ENCODE data around the gene SLC47A1. TPM values are rescaled to one million over a fixed set of nuclear protein-coding genes. Genes with fewer than 3 reads are reported as not detected.

Gene SLC47A1
- total RNA-seq (10 to 100 TPM; 34.9 to 69.2 TPM), polyA plus RNA-seq (10 to 100 TPM; 34.8 to 39.5 TPM)

- peak; percentile 58 for DNase-seq (ENCODE audit: low spot score)
- H3K27ac ChIP-seq (ENCODE audit: low read depth in 1 of 2, low read length in 2 of 2): peak within 1 kb of the TSS; percentile 93 to 96
- WGBS: 1% methylated on average over 87 of the region's 87 CpGs
Observed at GRCh38 chr17:19533718-19534561, at the start of gene SLC47A1. SLC47A1 (plus strand) TSS chr17:19533854; CDS start chr17:19533940, 86 bp downstream.

More at GRCh38 chr17:19533718-19534561, at the start of gene SLC47A1:
- TF ChIP-seq CTCF (IDR thresholded peaks at IDR 0.05; ENCODE audit: low read depth, low read length, missing input control) (no peak), NR2F2 (IDR thresholded peaks at IDR 0.05) (no peak), HNF4A (conservative IDR thresholded peaks at IDR 0.05) (peak; percentile 63 to 70), FOXA1 (IDR thresholded peaks at IDR 0.05) (no peak), YY1 (IDR thresholded peaks at IDR 0.05) (peak; percentile 49), EGR1 (IDR thresholded peaks at IDR 0.05; ENCODE audit: low read depth in 2 of 2) (no peak), REST (IDR thresholded peaks at IDR 0.05) (peak; percentile 50), ZBTB33 (IDR thresholded peaks at IDR 0.05) (no peak), GABPA (IDR thresholded peaks at IDR 0.05 in 1 of 2, conservative IDR thresholded peaks at IDR 0.05 in 1 of 2) (no peak), RXRA (IDR thresholded peaks at IDR 0.05) (peak; percentile 15 to 16), SP1 (IDR thresholded peaks at IDR 0.05) (peak; percentile 41), FOXA2 (IDR thresholded peaks at IDR 0.05) (no peak), RAD21 (IDR thresholded peaks at IDR 0.05) (no peak), MAX (IDR thresholded peaks at IDR 0.05) (no peak), ATF3 (IDR thresholded peaks at IDR 0.05) (no peak), TAF1 (conservative IDR thresholded peaks at IDR 0.05) (peak; percentile 56), JUND (IDR thresholded peaks at IDR 0.05) (no peak), HNF4G (IDR thresholded peaks at IDR 0.05) (peak; percentile 16)
- Histone ChIP-seq H3K4me1 (ENCODE audit: control insufficient read depth in 4 of 4, insufficient read depth in 4 of 4, low read length in 3 of 4) (peaks cover 16 to 65% (median 60%) of the 10 kb centered on the region in 4 donors), H3K9me3 (ENCODE audit: control insufficient read depth in 4 of 4, low read length in 3 of 4) (no peaks in the 10 kb centered on the region), H3K9ac (ENCODE audit: low read depth in 1 of 2, low read length in 2 of 2) (peak within 1 kb of the TSS; percentile 82 to 93), H3K36me3 (ENCODE audit: control insufficient read depth in 4 of 4, insufficient read depth in 3 of 4, low read depth in 1 of 4, low read length in 3 of 4) (no peaks in the 10 kb centered on the region), H3K27me3 (ENCODE audit: control insufficient read depth in 4 of 4, insufficient read depth in 4 of 4, low read length in 3 of 4) (no peaks in the 10 kb centered on the region), H3K4me3 (ENCODE audit: low read depth in 1 of 3, low read length in 3 of 3) (peak within 1 kb of the TSS; percentile 70 to 83 (median 74))
